Spleen (tissue), 7 donors: ENCODE measurements around the gene TAF4.

Source experiments
- POLR2AphosphoS5 ChIP-seq, 3 donors: sonication (generic); formaldehyde crosslinking; IDR thresholded peaks; one replicate each; pipeline ENCODE4 v1.5.1; 2017; ENCODE audit warnings: antibody characterized with exemption in 3 of 3
- TF ChIP-seq, protein P1 (sequence below), 11 experiments: fragments of 200-600 bp in 7 of 11; fragments of 450-650 bp in 4 of 11; sonication (generic) in 4 of 11; IDR thresholded peaks in 8 of 11; conservative IDR thresholded peaks in 3 of 11; 1 replicate in 7 of 11; 2 replicates in 4 of 11; pipeline versions ENCODE4 v1.4.0 to v1.8.0; 2016 to 2021; ENCODE audit warnings: antibody characterized with exemption in 11 of 11, inconsistent platforms in 4 of 11, mild to moderate bottlenecking in 1 of 11
- donor health status: DM: no; HTN: no; CAD: no; lungs with moderate emphysema.
- donor health status: DM: no; HTN: no; CAD: no.
- donor health status: DM: no; HTN: no; CAD: no.

DNA sequence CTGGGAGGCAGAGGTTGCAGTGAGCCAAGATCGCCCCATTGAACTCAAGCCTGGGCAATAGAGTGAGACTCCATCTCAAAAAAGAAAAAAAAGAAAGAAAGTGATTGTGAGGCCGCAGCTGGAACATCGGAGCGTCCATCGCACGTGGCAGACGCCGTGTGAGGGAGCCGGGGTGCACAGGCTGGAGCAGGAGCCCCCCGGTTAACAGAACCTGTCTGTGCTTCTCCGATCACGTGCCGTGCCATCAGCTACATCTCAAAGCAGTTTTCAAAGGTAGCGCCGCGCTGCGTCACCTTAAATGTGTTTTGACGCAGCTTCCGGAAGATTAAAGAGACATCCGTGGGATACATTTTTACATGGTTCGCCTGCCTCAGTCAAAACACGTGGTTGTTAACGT is 138.9 kb downstream of the TAF4 start:
- TF ChIP-seq, protein P1, sequence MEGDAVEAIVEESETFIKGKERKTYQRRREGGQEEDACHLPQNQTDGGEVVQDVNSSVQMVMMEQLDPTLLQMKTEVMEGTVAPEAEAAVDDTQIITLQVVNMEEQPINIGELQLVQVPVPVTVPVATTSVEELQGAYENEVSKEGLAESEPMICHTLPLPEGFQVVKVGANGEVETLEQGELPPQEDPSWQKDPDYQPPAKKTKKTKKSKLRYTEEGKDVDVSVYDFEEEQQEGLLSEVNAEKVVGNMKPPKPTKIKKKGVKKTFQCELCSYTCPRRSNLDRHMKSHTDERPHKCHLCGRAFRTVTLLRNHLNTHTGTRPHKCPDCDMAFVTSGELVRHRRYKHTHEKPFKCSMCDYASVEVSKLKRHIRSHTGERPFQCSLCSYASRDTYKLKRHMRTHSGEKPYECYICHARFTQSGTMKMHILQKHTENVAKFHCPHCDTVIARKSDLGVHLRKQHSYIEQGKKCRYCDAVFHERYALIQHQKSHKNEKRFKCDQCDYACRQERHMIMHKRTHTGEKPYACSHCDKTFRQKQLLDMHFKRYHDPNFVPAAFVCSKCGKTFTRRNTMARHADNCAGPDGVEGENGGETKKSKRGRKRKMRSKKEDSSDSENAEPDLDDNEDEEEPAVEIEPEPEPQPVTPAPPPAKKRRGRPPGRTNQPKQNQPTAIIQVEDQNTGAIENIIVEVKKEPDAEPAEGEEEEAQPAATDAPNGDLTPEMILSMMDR (IDR thresholded peaks at IDR 0.05 in 8 of 11, conservative IDR thresholded peaks at IDR 0.05 in 3 of 11) = no peak
- TF ChIP-seq POLR2AphosphoS5 (IDR thresholded peaks at IDR 0.05) = no peak
